ENCODE results near the gene MRGPRD. TPM values are rescaled to one million over a fixed set of nuclear protein-coding genes. Genes with fewer than 3 reads are reported as not detected.

The MRGPRD gene
- total and polyA plus RNA-seq, 2 experiments from 2014 or later: not detected

- TF ChIP-seq ZNF462 (CRISPR knock-in tag; IDR thresholded peaks at IDR 0.05) (no peak), CREB1 (CRISPR knock-in tag; IDR thresholded peaks at IDR 0.05; ENCODE audit: low read depth) (no peak), STAT1 (IDR thresholded peaks at IDR 0.05; ENCODE audit: unreplicated experiment) (no peak), EZH2phosphoT487 (IDR thresholded peaks at IDR 0.05; ENCODE audit: unreplicated experiment) (no peak), JUNB (IDR thresholded peaks at IDR 0.05; ENCODE audit: unreplicated experiment) (no peak)
Observed at GRCh38 chr11:68997995-68998348, 17.2 kb upstream of the MRGPRD start (continued).

- no peaks in the 10 kb centered on the region for H3K9me3 Mint-ChIP-seq
- ATAC-seq (no peak), DNase-seq (ENCODE audit: low spot score) (no peak)
- H3K79me2 ChIP-seq (replicated peaks; ENCODE audit: insufficient read depth): no peaks in the 10 kb centered on the region
- peaks cover 5% of the 10 kb centered on the region; the same call in 2 of the 3 replicates for H3K4me1 Mint-ChIP-seq
- no peak overlapping the region for H3K27ac ChIP-seq (ENCODE audit: low read depth)
- H3K4me2 ChIP-seq: no peak overlapping the region
- no peak overlapping the region for H3K4me3 ChIP-seq
- H3K27me3 Mint-ChIP-seq (ENCODE audit: insufficient read depth, low read depth, poor library complexity): peaks cover 6% of the 10 kb centered on the region
- no peaks in the 10 kb centered on the region for H3K27me3 ChIP-seq (ENCODE audit: insufficient read depth)
- no peaks in the 10 kb centered on the region for H4K20me1 ChIP-seq (replicated peaks; ENCODE audit: insufficient read depth)
- H3K4me3 Mint-ChIP-seq: no peak overlapping the region
- H3K27ac Mint-ChIP-seq: no peak overlapping the region
- H3K4me1 ChIP-seq (ENCODE audit: insufficient read depth): no peaks in the 10 kb centered on the region
- no peak overlapping the region for H2AFZ ChIP-seq
- no peaks in the 10 kb centered on the region for H3K9me2 ChIP-seq (ENCODE audit: insufficient read depth)
- TF ChIP-seq ZNF331 (CRISPR knock-in tag; IDR thresholded peaks at IDR 0.05; ENCODE audit: low read depth): no peak
- TF ChIP-seq ETS1 (IDR thresholded peaks at IDR 0.05): no peak
- TF ChIP-seq STAT1 (IDR thresholded peaks at IDR 0.05; ENCODE audit: unreplicated experiment): no peak
- no peaks in the 10 kb centered on the region for H3K36me3 Mint-ChIP-seq (ENCODE audit: low read depth)
- H3K36me3 ChIP-seq (ENCODE audit: insufficient read depth): no peaks in the 10 kb centered on the region
- H3F3A ChIP-seq (replicated peaks; ENCODE audit: low read depth): no peaks in the 10 kb centered on the region
Observed at GRCh38 chr11:68997124-68997994, 16.6 kb upstream of the MRGPRD start.

All from GM23338 (cell line).